CD4-positive, alpha-beta T cell treated with Interleukin-1 beta for 1 hour (primary cell): Measurements from ENCODE around the gene ALDH3A2.
"Not testable (repeated sequence)": the region's sequence is repeated elsewhere in the genome, so short reads cannot be mapped to it uniquely, and the experiment has no call there.

Source experiments
- DNase-seq, 2 donors: peaks; one replicate each; pipeline ENCODE4 v3.0.0-alpha.2; 2020 to 2022

ALDH3A2 gene

GRCh38 chr17:19683117-19683516 lies 34.6 kb downstream of the ALDH3A2 start:
- DNase-seq = no peak

- DNase-seq = not testable (repeated sequence)
These were observed 36.5 kb downstream of the ALDH3A2 start for GRCh38 chr17:19684909-19685580.

GRCh38 chr17:19686400-19687090 lies 38.0 kb downstream of the ALDH3A2 start:
- no peak for DNase-seq

GRCh38 chr17:19702217-19702641 lies 53.7 kb downstream of the ALDH3A2 start:
- no peak for DNase-seq

- DNase-seq = no peak
These were observed 54.7 kb downstream of the ALDH3A2 start for GRCh38 chr17:19703106-19703827.

- DNase-seq = no peak
These were observed 55.5 kb downstream of the ALDH3A2 start for GRCh38 chr17:19703828-19704613.

- DNase-seq = no peak
These were observed 56.6 kb downstream of the ALDH3A2 start for GRCh38 chr17:19705201-19705600.

- DNase-seq = no peak
These were observed 57.5 kb downstream of the ALDH3A2 start for GRCh38 chr17:19705771-19706770.

- no peak for DNase-seq
These were observed 58.5 kb downstream of the ALDH3A2 start for GRCh38 chr17:19706791-19707727.

- no peak for DNase-seq
These were observed 59.2 kb downstream of the ALDH3A2 start for GRCh38 chr17:19707728-19708221.

GRCh38 chr17:19708431-19709175 lies 60.1 kb downstream of the ALDH3A2 start:
- DNase-seq = no peak

- no peak for DNase-seq
These were observed 61.3 kb downstream of the ALDH3A2 start for GRCh38 chr17:19709841-19710240.

GRCh38 chr17:19712436-19713004 lies 64.0 kb downstream of the ALDH3A2 start:
- no peak for DNase-seq

GRCh38 chr17:19713462-19713861 lies 64.9 kb downstream of the ALDH3A2 start:
- no peak for DNase-seq

GRCh38 chr17:19713901-19714361 lies 65.4 kb downstream of the ALDH3A2 start:
- no peak for DNase-seq

- no peak for DNase-seq
These were observed 66.2 kb downstream of the ALDH3A2 start for GRCh38 chr17:19714542-19715411.

- DNase-seq = no peak
These were observed 67.8 kb downstream of the ALDH3A2 start, which contains the start of gene SLC47A2 for GRCh38 chr17:19716108-19717030. SLC47A2 (minus strand) TSS chr17:19716584; CDS start chr17:19716555, 29 bp downstream.
